Osteoblast (primary cell): ENCODE data around the gene HSP90AA1. TPM values are rescaled to one million over a fixed set of nuclear protein-coding genes. Genes with fewer than 3 reads are reported as not detected.

Experiments used
- DNase-seq: peaks from one replicate; pipeline ENCODE4 v3.0.0; 2011; ENCODE audit warnings: low spot score, mixed read lengths; ENCODE audit not compliant: insufficient read length; ENCODE audit errors: missing footprints
- H2AFZ ChIP-seq: 2 replicates; pipeline ENCODE4 v1.6.0; 2011; ENCODE audit warnings: mild to moderate bottlenecking, low read length
- H3K27ac ChIP-seq: 2 replicates; pipeline ENCODE4 v1.5.1; 2011; ENCODE audit warnings: mild to moderate bottlenecking, low read depth, low read length, moderate library complexity
- H3K27me3 ChIP-seq: 2 replicates; pipeline ENCODE4 v1.6.0; 2012; ENCODE audit warnings: mild to moderate bottlenecking, control low read depth, inconsistent platforms, low read length, moderate library complexity; ENCODE audit not compliant: insufficient read depth
- H3K36me3 ChIP-seq: 2 replicates; pipeline ENCODE4 v1.5.1; 2011; ENCODE audit warnings: mild to moderate bottlenecking, low read length, control low read depth, moderate library complexity; ENCODE audit not compliant: insufficient read depth
- H3K4me1 ChIP-seq: 2 replicates; pipeline ENCODE4 v1.5.1; 2011; ENCODE audit warnings: mild to moderate bottlenecking, low read length, control low read depth, moderate library complexity; ENCODE audit not compliant: insufficient read depth
- H3K4me2 ChIP-seq: 2 replicates; pipeline ENCODE4 v1.6.0; 2011; ENCODE audit warnings: mild to moderate bottlenecking, low read length; ENCODE audit not compliant: insufficient read depth
- H3K4me3 ChIP-seq: fragments of 200-600 bp; sonication (generic); 3 replicates; pipeline ENCODE4 v1.5.1; 2012; ENCODE audit warnings: mild to moderate bottlenecking, low read length, inconsistent platforms; ENCODE audit not compliant: insufficient read depth
- H3K79me2 ChIP-seq: 2 replicates; pipeline ENCODE4 v1.6.0; 2012; ENCODE audit warnings: mild to moderate bottlenecking, low read length, control low read depth, inconsistent platforms; ENCODE audit not compliant: insufficient read depth
- H3K9me3 ChIP-seq: 2 replicates; pipeline ENCODE4 v1.5.1; 2011; ENCODE audit warnings: low read depth, low read length, control low read depth
- H4K20me1 ChIP-seq: 2 replicates; pipeline ENCODE4 v1.6.0; 2012; ENCODE audit warnings: mild to moderate bottlenecking, low read length, control low read depth; ENCODE audit not compliant: insufficient read depth
- CTCF ChIP-seq: IDR thresholded peaks from 2 replicates; pipeline ENCODE4 v1.5.1; 2011; ENCODE audit warnings: mild to moderate bottlenecking, low read depth, low read length, moderate library complexity; ENCODE audit errors: extremely low read depth
- total RNA-seq: library from RNA; depleted of rRNA; stranded (reverse); fragments of >200 nt; gene quantifications from 2 replicates; pipeline ENCODE4 v1.2.3, GENCODE V29; 2012

The HSP90AA1 gene
- total RNA-seq, 1 donor: 193 TPM

- H3K27me3 ChIP-seq: no peaks in the 10 kb centered on the region
- peaks cover 98% of the 10 kb centered on the region for H3K36me3 ChIP-seq
- DNase-seq: peak; percentile 57
- peaks cover 13% of the 10 kb centered on the region for H4K20me1 ChIP-seq
- H3K4me2 ChIP-seq: no peak overlapping the region
- H3K4me3 ChIP-seq: no peak overlapping the region
- no peaks in the 10 kb centered on the region for H3K4me1 ChIP-seq
- H3K27ac ChIP-seq: no peak overlapping the region
- no peak overlapping the region for H2AFZ ChIP-seq
- no peaks in the 10 kb centered on the region for H3K9me3 ChIP-seq
- peaks cover 14% of the 10 kb centered on the region for H3K79me2 ChIP-seq
- TF ChIP-seq CTCF: no peak
Measured at GRCh38 chr14:102040153-102040552, 46.7 kb downstream of the HSP90AA1 start.

GRCh38 chr14:102039157-102039556 lies 47.7 kb downstream of the HSP90AA1 start:
- Histone ChIP-seq H3K9me3 (no peaks in the 10 kb centered on the region), H3K4me2 (no peak overlapping the region), H3K27ac (no peak overlapping the region), H4K20me1 (peaks cover 15% of the 10 kb centered on the region), H3K79me2 (peaks cover 17% of the 10 kb centered on the region), H3K4me3 (no peak overlapping the region), H3K27me3 (no peaks in the 10 kb centered on the region), H2AFZ (no peak overlapping the region), H3K36me3 (peaks cover 99% of the 10 kb centered on the region), H3K4me1 (no peaks in the 10 kb centered on the region)
- no peak for TF ChIP-seq CTCF
- DNase-seq: peak; percentile 30

- peaks cover 27% of the 10 kb centered on the region for H3K79me2 ChIP-seq
- H3K27me3 ChIP-seq: no peaks in the 10 kb centered on the region
- H3K27ac ChIP-seq: no peak overlapping the region
- H3K4me2 ChIP-seq: no peak overlapping the region
- H3K4me1 ChIP-seq: no peaks in the 10 kb centered on the region
- H3K36me3 ChIP-seq: peaks cover 99% of the 10 kb centered on the region
- H4K20me1 ChIP-seq: peaks cover 18% of the 10 kb centered on the region
- H3K4me3 ChIP-seq: no peak overlapping the region
- no peak for TF ChIP-seq CTCF
- peak; percentile 79 for DNase-seq
- H3K9me3 ChIP-seq: no peaks in the 10 kb centered on the region
- H2AFZ ChIP-seq: no peak overlapping the region
Measured at GRCh38 chr14:102037686-102038085, 49.2 kb downstream of the HSP90AA1 start.

GRCh38 chr14:102035914-102036313 lies 50.9 kb downstream of the HSP90AA1 start:
- no peak for TF ChIP-seq CTCF

More at GRCh38 chr14:102035914-102036313, 50.9 kb downstream of the HSP90AA1 start:
- Histone ChIP-seq H3K4me3 (no peak overlapping the region), H3K27me3 (no peaks in the 10 kb centered on the region), H3K36me3 (peaks cover 99% of the 10 kb centered on the region), H3K79me2 (peaks cover 24% of the 10 kb centered on the region), H3K4me1 (no peaks in the 10 kb centered on the region), H3K4me2 (no peak overlapping the region), H4K20me1 (peaks cover 23% of the 10 kb centered on the region), H3K9me3 (no peaks in the 10 kb centered on the region), H3K27ac (no peak overlapping the region), H2AFZ (no peak overlapping the region)
- no peak for DNase-seq
